OCI-LY3 (cell line): Measurements from ENCODE around the gene ANAPC13.

ENCODE experiments used
- EZH2phosphoT487 ChIP-seq: fragments of 200-600 bp; shearing (Covaris generic); IDR thresholded peaks from 2 replicates; pipeline ENCODE4 v1.6.1; 2018; ENCODE audit warnings: antibody characterized with exemption, mixed run types, low read depth
- TF ChIP-seq, protein P1 (sequence below): fragments of 200-600, 300-600 bp; sonication (generic); IDR thresholded peaks from 2 replicates; pipeline ENCODE4 v1.5.1; 2014; ENCODE audit warnings: antibody characterized with exemption, low read length, low read depth

DNA sequence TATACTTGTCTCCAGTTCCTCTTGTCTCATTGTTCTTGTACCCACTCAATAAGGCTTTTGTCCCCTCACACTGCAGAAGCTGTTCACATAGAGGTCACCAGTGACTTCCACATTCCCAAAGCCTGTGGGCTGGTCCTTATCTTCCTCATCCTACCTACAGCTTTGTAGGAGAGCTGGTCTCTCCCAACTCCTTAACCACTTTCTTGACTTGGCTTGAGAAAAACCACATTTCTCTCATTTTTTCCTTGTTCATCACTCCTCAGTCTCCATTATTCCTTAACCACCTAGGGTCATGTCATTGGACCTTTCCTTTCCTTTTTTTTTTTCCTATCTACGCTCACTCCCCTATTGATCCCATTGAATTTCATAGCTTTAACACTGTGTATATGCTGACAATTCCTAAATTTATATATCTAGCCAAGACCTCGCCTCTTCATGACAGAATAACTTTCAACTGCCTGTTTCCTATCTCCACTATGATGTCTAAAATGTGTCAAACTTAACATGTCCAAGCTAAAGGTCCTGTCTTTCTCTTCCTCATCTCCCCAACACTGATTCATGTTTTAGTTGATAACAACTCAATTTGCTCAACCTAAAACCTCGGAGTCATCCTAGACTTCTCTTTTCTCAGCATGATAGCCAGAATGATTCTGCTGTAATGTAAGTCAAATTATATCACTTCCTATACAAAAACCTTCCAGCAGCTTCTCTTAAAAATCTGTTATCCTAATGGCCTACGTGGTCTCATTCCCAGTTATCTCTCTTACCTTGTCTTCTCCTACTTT lies 49.6 kb upstream of the ANAPC13 start:
- TF ChIP-seq, protein P1, sequence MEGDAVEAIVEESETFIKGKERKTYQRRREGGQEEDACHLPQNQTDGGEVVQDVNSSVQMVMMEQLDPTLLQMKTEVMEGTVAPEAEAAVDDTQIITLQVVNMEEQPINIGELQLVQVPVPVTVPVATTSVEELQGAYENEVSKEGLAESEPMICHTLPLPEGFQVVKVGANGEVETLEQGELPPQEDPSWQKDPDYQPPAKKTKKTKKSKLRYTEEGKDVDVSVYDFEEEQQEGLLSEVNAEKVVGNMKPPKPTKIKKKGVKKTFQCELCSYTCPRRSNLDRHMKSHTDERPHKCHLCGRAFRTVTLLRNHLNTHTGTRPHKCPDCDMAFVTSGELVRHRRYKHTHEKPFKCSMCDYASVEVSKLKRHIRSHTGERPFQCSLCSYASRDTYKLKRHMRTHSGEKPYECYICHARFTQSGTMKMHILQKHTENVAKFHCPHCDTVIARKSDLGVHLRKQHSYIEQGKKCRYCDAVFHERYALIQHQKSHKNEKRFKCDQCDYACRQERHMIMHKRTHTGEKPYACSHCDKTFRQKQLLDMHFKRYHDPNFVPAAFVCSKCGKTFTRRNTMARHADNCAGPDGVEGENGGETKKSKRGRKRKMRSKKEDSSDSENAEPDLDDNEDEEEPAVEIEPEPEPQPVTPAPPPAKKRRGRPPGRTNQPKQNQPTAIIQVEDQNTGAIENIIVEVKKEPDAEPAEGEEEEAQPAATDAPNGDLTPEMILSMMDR, result no peak
- no peak for TF ChIP-seq EZH2phosphoT487
